Dermis blood vessel endothelial cell (primary cell): ENCODE data around the gene ZNF268. TPM values are rescaled to one million over a fixed set of nuclear protein-coding genes. Genes with fewer than 3 reads are reported as not detected.

Experiments
- DNase-seq: peaks from one replicate; pipeline ENCODE4 v3.0.0; 2010
- total RNA-seq: library from RNA; depleted of rRNA; stranded (reverse); fragments of >200 nt; gene quantifications from 2 replicates; pipeline ENCODE4 v1.2.3, GENCODE V29; 2014

The ZNF268 gene
- total RNA-seq = 39.8 and 44.8 TPM in 2 replicates

DNA sequence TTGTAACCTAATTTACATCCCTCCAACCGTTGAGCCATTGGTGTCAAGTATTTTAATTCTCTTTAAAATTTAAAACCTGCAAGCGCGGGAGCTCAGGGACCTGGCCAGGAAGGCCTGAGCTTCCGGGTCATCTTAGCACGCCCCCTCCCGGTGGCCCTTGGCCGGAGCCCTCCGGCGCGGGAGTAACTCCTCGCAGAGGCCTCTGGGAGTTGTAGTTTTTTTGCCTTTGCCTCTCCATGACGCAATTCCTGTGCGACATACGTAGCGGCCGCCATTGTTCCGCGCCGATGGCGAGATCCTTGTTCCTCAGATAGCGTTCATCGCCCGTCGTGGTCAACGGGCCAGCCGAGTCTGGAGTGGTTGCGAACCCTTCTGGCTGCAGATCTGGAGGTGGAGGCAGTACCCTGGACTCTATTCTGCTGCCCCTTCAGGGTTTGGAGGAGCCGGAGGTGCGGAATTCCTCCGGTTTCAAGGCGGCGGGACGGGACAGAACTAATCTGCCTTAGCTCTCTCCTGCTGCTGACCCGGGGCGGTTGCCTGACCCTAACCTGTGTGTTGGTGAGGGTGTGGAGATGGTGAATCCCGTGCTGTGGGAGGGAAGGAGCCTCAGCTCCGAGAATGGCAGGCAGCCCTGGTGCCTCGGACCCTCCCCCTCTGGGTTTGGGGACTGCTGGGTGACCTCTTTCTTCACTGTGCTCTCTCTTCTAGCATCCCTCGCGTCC, at the start of gene ZNF268:
TSS of gene ZNF268 (plus strand) at position 258 of the 722 bp plus-strand sequence. CDS start 503 bp downstream, outside the sequence.
- DNase-seq = peak; percentile 96

DNA sequence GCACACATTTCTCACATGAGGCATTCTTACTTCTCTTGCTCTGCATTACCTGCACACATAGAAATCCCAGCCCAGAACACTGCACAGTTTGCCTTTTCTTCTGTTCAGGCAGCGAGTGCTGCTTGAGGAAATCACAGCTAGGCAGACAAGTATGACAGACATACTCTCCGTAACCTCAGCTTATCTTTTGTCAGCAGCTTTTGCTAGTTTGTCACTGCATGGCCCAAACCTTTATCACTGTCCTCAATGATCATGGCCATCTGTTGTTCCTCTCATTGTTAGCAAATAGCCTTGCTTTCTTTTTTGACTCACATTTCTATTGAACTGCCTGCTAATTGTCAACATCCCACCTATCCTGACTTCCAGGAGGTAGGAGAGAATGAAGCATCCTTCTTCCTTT, 45.5 kb upstream of the ZNF268 start:
- no peak for DNase-seq

DNA sequence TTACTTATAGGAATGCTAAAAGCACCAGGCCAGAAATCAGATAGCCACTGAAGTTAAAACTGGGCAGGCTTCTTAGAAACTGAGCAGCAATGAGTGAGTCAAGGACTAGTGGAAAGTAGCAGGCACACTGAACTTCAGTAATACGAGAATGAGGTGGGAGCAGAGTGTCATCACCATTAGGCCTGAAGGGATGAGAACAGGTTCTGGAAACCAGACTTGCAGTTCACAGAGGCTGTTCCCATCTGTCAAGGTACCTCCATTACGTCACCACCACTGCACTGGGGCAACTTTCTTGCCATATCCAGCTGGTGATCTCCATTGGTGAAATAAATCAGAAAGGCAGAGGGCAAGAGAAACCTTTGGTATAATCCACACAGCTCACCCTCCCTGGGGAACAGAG, 35.3 kb upstream of the ZNF268 start:
- no peak for DNase-seq

DNA sequence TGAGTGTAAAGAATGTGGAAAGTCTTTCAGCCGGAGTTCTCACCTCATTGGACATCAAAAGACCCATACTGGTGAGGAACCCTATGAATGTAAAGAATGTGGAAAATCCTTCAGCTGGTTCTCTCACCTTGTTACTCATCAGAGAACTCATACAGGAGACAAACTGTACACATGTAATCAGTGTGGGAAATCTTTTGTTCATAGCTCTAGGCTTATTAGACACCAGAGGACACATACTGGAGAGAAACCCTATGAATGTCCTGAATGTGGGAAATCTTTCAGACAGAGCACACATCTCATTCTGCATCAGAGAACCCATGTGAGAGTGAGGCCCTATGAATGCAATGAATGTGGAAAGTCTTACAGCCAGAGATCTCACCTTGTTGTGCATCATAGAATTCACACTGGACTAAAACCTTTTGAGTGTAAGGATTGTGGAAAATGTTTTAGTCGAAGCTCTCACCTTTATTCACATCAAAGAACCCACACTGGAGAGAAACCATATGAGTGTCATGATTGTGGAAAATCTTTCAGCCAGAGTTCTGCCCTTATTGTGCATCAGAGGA, 25.1 kb upstream of the ZNF268 start:
- DNase-seq = no peak

DNA sequence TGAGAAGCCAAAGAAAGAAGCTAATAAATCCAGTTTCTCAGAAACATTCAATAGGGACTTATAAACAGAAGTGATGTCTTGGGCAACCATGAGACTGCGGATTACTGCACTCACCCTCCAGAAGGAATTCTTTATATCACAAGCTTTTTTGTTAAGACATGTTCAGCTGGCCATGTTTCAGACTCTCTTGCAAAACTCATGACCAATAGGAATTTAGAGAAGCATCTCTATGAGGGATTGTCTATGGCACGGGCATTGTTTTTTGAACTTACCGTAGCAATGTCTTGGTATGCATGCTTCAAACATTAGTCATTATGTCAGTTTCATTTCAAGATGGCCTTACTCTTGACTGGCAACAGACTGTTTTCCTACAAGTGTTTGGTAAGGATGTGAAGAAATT, 15.5 kb upstream of the ZNF268 start:
- no peak for DNase-seq

DNA sequence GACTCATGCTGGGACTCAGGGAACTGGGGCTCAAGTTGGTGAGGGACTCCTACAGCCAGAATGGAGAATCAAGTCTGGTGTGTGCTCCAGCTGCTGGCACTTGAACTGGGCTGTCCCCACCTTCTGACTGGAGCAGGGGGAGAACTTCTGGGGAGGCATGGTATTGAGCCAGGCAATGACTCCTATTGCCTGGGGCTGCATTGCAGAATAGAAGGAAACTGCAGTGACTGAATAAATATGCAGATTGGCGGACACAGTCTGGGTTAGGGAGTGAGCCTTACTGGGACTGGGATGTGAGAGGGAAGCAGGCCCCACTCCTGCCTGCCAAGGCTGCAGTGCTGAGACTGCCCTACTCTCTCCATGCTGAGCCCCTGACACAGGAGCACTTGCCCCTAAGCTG, 8.8 kb upstream of the ZNF268 start:
- no peak for DNase-seq

DNA sequence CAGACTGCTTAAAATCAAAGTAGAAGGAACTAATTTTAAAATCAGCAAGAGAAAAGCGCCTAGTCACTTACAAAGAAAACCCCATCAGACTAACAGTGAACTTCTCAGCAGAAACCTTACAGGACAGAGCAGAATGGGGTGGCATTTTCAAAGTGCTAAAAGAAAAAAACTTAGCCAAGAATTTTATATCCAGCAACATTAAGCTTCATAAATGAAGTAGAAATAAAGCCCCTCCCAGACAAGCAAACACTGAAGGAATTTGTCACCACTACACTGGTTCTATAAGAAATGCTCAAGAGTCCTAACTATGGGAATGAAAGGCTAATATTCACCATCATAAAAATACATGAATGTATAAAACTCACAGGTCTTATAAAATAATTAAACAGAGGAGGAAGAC, 6.4 kb upstream of the ZNF268 start:
- DNase-seq = no peak

DNA sequence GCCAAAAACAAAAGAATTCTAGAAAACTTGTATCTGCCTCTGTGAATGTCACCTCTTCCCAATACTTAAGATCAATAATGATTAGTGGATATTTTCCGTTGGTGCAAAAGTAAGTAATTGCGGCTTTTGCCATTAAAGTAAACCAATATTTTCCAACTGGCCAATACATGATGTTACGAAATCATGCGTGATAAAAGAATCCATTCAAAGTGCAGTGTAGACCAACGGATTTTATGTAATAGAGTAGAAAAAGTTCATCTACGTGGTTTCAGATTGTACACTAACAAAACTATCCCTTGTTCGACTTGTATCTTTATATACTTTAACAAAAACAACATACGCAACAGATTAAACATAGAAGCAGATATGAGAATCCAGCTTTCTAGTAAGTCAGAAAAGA, 626 bp upstream of the ZNF268 start:
- no peak for DNase-seq

DNA sequence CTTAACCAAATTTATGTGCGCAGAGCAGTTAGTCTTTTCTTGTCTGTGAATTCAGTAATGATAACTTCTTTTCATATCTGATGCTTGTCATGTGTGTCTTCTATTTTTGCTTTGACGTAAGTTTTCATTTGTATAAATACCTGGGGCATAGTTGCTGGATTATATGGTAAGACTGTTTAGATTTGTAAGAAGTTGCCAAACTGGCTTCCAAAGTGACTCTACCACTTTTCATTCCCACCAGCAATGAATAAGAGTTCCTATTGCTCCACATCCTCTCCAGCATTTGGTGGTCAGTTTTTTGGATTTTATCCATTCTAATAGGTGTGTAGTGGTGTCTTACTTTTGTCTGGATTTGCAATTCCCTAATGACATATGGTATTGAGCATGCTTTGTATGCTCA, 8.9 kb downstream of the ZNF268 start:
- no peak for DNase-seq

DNA sequence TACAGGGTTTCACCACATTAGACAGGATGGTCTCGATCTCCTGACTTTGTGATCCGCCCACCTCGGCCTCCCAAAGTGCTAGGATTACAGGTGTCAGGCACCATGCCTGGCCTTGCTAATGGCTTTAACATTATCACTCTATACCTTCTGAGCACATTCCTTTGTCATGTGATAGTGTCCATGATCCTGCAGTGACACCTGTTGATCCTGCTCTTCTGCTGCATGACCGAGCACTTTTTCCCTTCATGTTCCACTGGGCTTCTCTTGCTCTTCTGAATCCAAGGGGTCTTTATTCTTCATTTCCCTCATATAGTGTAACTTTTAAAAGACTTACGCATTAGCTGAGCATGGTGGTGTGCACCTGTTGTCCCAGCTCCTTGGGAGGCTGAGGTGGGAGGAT, 11.6 kb downstream of the ZNF268 start:
- no peak for DNase-seq

DNA sequence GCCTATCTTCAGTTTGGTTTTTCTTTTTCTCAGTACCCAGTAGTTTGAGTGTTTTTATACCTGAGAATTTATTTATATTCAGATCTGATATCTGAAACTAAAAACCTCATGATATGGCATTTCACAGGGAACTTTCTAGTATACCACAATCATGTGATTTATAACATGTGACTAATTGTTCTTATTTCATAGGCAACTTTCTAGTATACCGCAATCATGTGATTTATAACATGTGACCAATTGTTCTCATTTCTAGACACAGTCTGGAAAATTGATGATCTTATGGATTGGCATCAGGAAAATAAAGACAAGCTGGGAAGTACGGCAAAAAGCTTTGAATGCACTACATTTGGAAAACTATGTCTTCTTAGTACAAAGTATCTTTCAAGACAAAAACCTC, 20.6 kb downstream of the ZNF268 start:
- DNase-seq = no peak

DNA sequence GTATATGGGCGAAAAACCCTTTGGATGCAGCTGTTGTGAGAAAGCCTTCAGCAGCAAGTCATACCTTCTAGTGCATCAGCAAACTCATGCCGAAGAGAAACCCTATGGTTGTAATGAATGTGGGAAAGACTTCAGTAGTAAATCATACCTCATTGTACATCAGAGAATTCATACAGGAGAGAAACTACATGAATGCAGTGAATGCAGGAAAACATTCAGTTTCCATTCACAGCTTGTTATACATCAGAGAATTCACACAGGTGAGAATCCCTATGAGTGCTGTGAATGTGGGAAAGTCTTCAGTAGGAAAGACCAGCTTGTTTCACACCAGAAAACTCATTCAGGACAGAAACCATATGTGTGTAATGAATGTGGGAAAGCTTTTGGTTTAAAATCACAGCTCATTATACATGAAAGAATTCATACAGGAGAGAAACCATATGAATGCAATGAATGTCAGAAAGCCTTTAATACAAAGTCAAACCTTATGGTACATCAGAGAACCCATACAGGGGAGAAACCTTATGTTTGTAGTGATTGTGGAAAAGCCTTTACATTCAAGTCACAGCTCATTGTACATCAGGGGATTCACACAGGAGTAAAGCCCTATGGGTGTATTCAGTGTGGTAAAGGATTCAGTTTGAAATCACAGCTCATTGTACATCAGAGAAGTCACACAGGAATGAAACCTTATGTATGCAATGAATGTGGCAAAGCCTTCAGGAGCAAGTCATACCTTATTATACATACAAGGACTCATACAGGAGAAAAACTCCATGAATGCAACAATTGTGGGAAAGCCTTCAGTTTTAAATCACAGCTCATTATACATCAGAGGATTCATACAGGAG, 21.4 kb downstream of the ZNF268 start:
- DNase-seq = peak; percentile 9

DNA sequence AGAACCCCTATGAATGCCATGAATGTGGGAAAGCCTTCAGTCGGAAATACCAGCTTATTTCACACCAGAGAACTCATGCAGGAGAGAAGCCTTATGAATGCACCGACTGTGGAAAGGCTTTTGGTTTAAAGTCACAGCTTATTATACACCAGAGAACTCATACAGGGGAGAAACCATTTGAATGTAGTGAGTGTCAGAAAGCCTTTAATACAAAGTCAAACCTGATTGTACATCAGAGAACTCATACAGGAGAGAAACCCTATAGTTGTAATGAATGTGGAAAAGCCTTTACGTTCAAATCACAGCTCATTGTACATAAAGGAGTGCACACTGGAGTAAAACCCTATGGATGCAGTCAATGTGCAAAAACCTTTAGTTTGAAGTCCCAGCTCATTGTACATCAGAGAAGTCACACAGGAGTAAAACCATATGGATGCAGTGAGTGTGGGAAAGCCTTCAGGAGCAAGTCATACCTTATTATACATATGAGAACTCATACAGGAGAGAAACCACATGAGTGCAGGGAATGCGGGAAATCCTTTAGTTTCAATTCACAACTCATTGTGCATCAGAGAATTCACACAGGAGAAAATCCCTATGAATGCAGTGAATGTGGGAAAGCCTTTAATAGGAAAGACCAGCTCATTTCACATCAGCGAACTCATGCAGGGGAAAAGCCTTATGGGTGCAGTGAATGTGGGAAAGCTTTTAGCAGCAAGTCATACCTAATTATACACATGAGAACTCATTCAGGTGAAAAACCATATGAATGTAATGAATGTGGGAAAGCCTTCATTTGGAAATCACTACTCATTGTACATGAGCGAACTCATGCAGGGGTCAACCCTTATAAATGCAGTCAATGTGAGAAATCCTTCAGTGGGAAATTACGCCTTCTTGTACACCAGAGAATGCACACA, 22.3 kb downstream of the ZNF268 start:
- peak; percentile 23 for DNase-seq

DNA sequence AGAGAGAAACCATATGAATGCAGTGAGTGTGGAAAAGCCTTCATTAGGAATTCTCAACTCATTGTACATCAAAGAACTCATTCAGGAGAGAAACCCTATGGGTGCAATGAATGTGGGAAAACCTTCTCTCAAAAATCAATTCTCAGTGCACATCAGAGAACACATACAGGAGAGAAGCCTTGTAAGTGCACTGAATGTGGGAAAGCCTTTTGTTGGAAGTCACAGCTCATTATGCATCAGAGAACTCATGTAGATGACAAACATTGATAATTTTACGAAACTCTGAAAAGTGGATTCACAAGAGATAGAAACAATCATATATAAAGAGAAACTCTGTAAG, 22.9 kb downstream of the ZNF268 start:
- no peak for DNase-seq

DNA sequence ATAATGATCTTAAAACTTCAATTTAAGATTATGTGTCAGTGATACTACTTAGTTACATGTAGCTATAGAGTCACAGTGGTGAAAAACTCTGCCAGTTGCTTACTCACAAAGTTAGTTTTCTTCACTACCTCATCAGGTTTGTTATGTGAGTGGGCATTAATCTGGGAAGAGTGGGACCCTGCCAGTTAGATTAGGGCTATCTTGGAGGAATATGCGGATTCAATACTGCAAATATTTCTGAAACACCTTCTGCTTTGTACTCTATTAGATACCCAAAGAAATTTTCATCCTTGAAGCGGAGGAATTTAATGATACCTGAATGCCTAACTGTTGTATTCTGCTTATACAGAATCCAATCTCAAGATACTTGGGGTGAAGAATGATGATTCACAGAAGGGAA, 25.1 kb downstream of the ZNF268 start:
- no peak for DNase-seq

DNA sequence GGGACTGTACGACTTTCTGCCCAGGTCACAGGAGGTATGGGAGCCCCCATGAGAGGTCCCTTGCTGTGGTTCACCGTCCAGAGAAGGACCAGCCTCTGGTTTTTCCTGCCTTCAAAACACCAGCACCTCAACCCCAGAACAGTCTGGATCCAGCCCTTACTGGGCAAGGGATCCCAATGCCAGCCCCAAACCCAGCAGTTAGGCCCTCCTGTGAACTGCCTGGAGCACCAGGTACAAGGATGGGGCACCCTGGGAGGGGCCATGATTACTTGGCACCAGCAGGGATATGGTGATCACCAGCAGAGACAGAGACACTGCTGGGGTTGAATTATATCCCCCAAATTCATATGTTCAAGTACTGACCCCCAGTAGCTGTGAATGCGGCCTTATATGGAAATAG, 34.4 kb downstream of the ZNF268 start:
- DNase-seq = no peak

DNA sequence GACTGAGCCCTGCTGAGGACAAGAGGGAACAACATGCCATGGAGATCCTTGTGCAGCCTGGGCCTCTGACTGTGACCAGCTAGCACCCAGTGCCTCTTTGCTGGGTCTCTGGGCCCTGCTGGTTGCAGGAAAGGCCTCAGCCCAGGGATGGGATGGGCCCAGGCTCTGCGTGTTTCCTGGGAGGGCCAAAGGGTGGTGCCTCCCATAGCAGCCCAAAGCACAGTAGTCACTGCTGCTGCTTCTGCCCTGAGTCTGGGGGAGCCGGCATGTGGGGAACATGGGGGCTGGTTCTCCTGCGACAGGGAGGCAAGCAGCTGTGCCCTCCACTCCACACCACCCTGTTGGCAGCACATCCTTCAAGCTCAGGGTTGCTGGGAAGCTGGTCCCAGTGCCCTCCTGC, 35.9 kb downstream of the ZNF268 start:
- no peak for DNase-seq

DNA sequence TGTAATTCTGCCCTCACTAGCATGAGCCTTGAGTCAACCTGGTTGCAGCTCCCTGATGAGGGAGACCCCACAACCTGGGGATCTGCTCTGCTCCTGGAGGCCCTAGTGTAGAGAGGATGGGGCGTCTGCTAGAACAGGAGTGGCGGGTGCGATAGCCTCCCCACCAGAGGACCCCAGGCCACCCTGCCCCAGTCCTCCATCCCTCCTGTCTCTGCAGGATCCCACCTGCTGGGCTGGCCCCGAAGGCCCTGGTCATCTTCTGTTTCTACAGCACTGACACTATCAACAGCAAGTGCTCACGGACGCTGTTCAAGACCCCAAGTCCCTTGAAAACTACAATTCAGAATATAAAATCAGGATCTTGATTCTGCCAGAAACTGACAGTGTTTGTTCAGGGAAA, 39.2 kb downstream of the ZNF268 start:
- no peak for DNase-seq

DNA sequence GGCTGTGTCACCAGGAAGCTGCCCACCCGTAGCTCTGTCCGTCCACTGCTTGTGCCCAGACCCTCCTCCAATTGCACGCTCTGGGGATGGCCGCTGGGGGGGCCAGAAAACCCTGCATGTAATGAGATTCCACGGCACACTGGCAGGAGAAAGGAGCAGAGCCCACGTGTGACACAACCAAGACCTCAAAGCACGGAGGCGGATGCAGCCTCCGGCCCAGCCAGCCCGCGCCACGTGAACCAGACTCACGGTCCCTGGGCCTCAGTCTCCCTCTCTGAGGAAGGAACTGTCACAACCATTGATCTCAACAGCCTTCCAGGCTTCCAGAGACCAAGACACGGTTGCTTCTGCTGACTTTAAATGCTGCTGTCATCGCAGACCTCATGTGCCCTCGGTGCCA, 39.9 kb downstream of the ZNF268 start:
- no peak for DNase-seq

DNA sequence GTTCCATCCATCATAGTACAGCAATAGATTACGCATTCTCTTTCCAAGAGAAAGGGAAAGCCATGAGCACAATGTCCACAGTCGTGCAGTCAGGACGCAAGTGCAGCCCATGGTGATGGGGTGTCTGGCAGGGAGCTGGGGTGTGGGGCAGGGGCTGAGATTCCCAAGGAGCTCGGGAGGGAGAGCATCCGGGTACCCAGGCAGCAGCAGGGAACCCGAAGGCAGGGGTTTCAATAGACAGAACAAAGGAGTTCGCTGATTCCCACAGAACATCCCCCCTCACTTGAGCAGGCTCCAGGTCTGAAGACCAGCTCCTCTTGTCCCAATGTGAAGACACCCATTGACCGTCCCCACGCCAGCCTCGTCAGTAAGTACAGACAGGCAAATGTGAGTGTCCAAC, 40.9 kb downstream of the ZNF268 start:
- DNase-seq = no peak

DNA sequence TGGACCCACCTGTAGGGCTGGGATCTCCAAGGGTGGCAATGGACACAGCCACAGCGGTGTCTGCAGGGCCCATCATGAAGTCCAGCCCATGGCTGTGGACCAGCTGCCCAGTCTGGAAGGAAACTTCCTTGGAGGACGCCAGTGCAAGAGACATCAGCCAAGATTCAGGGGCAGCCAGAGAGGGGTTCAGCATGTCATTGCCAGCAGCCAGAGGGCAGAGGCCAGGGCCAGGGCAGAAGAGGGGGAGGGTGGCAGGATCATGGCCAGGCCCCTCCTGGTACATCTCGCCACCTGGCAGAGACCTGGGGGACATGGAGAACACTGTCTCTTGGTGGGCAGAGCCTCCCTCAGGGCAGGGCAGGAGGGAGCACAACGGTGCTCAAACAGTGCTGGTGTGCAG, 44.2 kb downstream of the ZNF268 start:
- DNase-seq = no peak

DNA sequence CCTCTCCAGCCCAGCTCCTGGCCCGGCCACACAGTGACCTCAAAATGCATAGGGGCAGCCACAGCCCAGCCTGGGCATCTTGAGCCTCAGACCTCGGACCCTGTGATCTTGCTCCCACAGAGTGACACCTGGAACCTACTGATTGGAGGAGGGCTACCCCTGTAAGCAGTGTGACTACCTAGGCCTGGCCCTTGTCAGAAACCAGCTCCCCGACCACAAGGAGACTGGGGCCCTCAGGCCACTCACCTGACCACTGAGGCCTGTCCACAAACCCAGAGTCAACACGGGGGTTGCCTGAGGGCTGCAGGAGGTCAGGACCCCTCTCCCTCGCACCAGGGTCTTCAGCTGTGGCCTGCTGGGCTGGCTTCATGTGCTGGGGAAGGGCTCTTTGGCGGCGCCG, 45.4 kb downstream of the ZNF268 start:
- no peak for DNase-seq

DNA sequence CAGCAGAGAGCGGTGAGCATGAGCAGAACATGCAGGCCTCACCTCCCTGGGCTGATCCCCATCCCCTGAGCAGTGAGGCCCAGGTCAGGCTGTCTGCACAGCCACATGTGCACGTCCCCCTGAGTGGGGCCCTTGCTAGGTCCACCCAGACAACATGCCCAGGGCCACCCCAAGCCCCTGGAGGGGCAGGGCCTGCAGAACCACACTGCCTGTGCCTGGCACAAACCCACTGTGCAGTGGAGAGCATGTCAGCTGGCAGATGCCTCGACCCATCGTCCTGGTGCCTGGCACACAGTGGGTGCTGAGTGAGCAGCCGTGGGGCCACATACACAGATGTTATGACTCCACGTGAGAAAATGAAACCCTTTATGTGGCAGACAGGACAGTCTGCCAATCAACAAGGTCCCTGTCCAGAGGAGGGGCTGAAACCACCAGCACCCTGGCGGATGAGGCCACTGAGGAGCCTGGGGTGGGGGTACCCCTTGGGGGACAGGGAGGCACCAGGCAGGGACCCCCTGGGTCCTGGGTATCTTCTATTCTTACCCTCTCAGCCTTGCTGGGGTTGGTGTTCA, 46.1 kb downstream of the ZNF268 start:
- no peak for DNase-seq
